A549 (cell line): ENCODE results near the gene KCNH4.

Source experiments
- NR3C1 ChIP-seq: fragments of >200 bp; sonication (Bioruptor Twin); formaldehyde crosslinking; IDR thresholded peaks from 3 replicates; pipeline ENCODE4 v1.6.1; 2017
- RAD21 ChIP-seq, 2 experiments: fragments of >200 bp in 1 of 2; sonication (Bioruptor Twin) in 1 of 2; formaldehyde crosslinking in 1 of 2; IDR thresholded peaks in 1 of 2; conservative IDR thresholded peaks in 1 of 2; 2 replicates in 1 of 2; 3 replicates in 1 of 2; pipeline ENCODE4 v1.6.1; 2012 to 2018; ENCODE audit warnings: inconsistent platforms in 1 of 2
- TP53 ChIP-seq: fragments of 250-450 bp; sonication (Bioruptor Pico); IDR thresholded peaks from 2 replicates; pipeline ENCODE4 v1.5.0; 2021; ENCODE audit warnings: mild to moderate bottlenecking, moderate library complexity
- ZNF302 ChIP-seq: fragments of 250-450 bp; sonication (Bioruptor Pico); IDR thresholded peaks from 2 replicates; pipeline ENCODE4 v1.9.0; 2021; ENCODE audit warnings: inconsistent platforms, mild to moderate bottlenecking, moderate library complexity

GRCh38 chr17:42201458-42201772, 20.5 kb upstream of the KCNH4 start:
- no peak for TF ChIP-seq RAD21 (conservative IDR thresholded peaks at IDR 0.05 in 1 of 2, IDR thresholded peaks at IDR 0.05 in 1 of 2)
- no peak for TF ChIP-seq TP53
- no peak for TF ChIP-seq NR3C1
- TF ChIP-seq ZNF302 (CRISPR knock-in tag): no peak
